ENCODE data around the gene CDC14C.

The CDC14C gene

DNA sequence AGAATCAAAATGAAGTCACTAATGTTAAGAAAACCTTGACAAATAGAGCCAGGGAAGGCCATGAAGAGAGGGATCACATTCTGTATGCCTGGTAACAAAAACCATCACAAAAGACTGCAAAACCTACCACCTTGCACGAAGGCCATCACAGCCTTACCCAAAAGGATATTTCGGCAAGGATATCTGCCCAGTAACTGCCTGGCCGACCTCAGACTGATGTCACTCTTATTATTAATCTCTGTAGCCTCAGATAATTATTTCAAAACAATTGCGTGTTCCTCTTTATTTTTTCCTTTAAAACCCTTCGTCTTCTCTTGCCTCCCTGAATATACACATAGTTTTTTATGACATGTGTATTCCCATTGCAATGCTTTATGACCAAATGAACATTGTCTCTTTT lies 52.5 kb downstream of the CDC14C start:
- no peak for DNase-seq
